Glomerular endothelial cell (primary cell): Measurements from ENCODE around the gene KRT13. TPM values are rescaled to one million over a fixed set of nuclear protein-coding genes. Genes with fewer than 3 reads are reported as not detected.

Experiments used
- DNase-seq: peaks from one replicate; pipeline ENCODE4 v3.0.0-alpha.2; 2011; ENCODE audit warnings: low read depth, low spot score; ENCODE audit errors: extremely low read depth
- total RNA-seq: library from RNA; depleted of rRNA; stranded (reverse); fragments of >200 nt; gene quantifications from 2 replicates; pipeline ENCODE4 v1.2.3, GENCODE V29; 2015

The KRT13 gene
- total RNA-seq, 1 donor from 2014 or later = not detected

- DNase-seq = no peak
These were observed 30.0 kb downstream of the KRT13 start for GRCh38 chr17:41475421-41475820.

- no peak for DNase-seq
These were observed 30.5 kb downstream of the KRT13 start for GRCh38 chr17:41474863-41475262.

GRCh38 chr17:41468346-41468745, 37.1 kb downstream of the KRT13 start:
- no peak for DNase-seq

GRCh38 chr17:41467561-41467960, 37.9 kb downstream of the KRT13 start:
- no peak for DNase-seq

GRCh38 chr17:41466988-41467387, 38.4 kb downstream of the KRT13 start, which contains the start of gene KRT32:
Gene KRT32, minus strand, starts transcription at chr17:41467386. Its CDS starts 61 bp downstream, at chr17:41467325.
- DNase-seq = no peak

- no peak for DNase-seq
These were observed 40.7 kb downstream of the KRT13 start for GRCh38 chr17:41464682-41465081.

- DNase-seq = no peak
These were observed 41.2 kb downstream of the KRT13 start for GRCh38 chr17:41464173-41464572.

- no peak for DNase-seq
These were observed 41.7 kb downstream of the KRT13 start for GRCh38 chr17:41463746-41464145.

- no peak for DNase-seq
These were observed 42.7 kb downstream of the KRT13 start for GRCh38 chr17:41462705-41463104.

- no peak for DNase-seq
These were observed 47.7 kb downstream of the KRT13 start for GRCh38 chr17:41457676-41458075.

GRCh38 chr17:41456204-41456603, 49.2 kb downstream of the KRT13 start:
- DNase-seq = no peak

- no peak for DNase-seq
These were observed 50.2 kb downstream of the KRT13 start for GRCh38 chr17:41455236-41455635.

- no peak for DNase-seq
These were observed 52.3 kb downstream of the KRT13 start for GRCh38 chr17:41453066-41453465.

- DNase-seq = no peak
These were observed 53.1 kb downstream of the KRT13 start for GRCh38 chr17:41452281-41452680.

- DNase-seq = no peak
These were observed 54.2 kb downstream of the KRT13 start for GRCh38 chr17:41451154-41451728.

Other genes starting within 250 kb of the KRT13 start
- not detected in 2 replicates for gene KRTAP9-6, start 240.2 kb downstream of the KRT13 start, total RNA-seq
- gene KRTAP9-7, start 229.9 kb downstream of the KRT13 start, total RNA-seq = not detected in 2 replicates
- not detected in 2 replicates for gene KRTAP29-1, start 202.8 kb downstream of the KRT13 start, total RNA-seq
- gene KRTAP16-1, start 196.3 kb downstream of the KRT13 start, total RNA-seq = not detected in 2 replicates
- not detected in 2 replicates for gene KRTAP17-1, start 189.9 kb downstream of the KRT13 start, total RNA-seq
- gene KRT33A, start 154.8 kb downstream of the KRT13 start, total RNA-seq = not detected in 2 replicates
- gene KRT33B, start 135.8 kb downstream of the KRT13 start, total RNA-seq = not detected in 2 replicates
- gene KRT34, start 123.3 kb downstream of the KRT13 start, total RNA-seq = 0.35 TPM in 1 of 2 replicates, not detected in the other
- not detected in 2 replicates for gene KRT31, start 108.0 kb downstream of the KRT13 start, total RNA-seq
- gene KRT37, start 81.0 kb downstream of the KRT13 start, total RNA-seq = not detected in 2 replicates
- not detected in 2 replicates for gene KRT38, start 64.6 kb downstream of the KRT13 start, total RNA-seq
- not detected in 2 replicates for gene KRT32, start 38.2 kb downstream of the KRT13 start, total RNA-seq
- gene KRT35, start 24.5 kb downstream of the KRT13 start, total RNA-seq = not detected in 2 replicates
- not detected in 2 replicates for gene KRT36, start 15.7 kb downstream of the KRT13 start, total RNA-seq
- 3.4 and 11.4 TPM in 2 replicates for gene KRT15, start 13.3 kb upstream of the KRT13 start, total RNA-seq
- gene KRT19, start 22.7 kb upstream of the KRT13 start, total RNA-seq = 23.7 and 211 TPM in 2 replicates
- gene KRT9, start 66.4 kb upstream of the KRT13 start, total RNA-seq = not detected in 2 replicates
- not detected in 2 replicates for gene KRT14, start 81.3 kb upstream of the KRT13 start, total RNA-seq
- gene KRT16, start 107.2 kb upstream of the KRT13 start, total RNA-seq = not detected in 2 replicates
- gene KRT17, start 119.0 kb upstream of the KRT13 start, total RNA-seq = 2.7 TPM in 1 of 2 replicates, not detected in the other
- 229 and 367 TPM in 2 replicates for gene EIF1, start 183.3 kb upstream of the KRT13 start, total RNA-seq
- gene GAST, start 206.7 kb upstream of the KRT13 start, total RNA-seq = not detected in 2 replicates
- gene HAP1, start 229.0 kb upstream of the KRT13 start, total RNA-seq = 0.99 TPM in 1 of 2 replicates, not detected in the other